EH (cell line): Measurements from ENCODE around the gene VEPH1.

Source experiments
- DNase-seq: peaks from one replicate; pipeline ENCODE4 v3.0.0-alpha.2; 2015; ENCODE audit warnings: low read depth

Gene VEPH1

DNA sequence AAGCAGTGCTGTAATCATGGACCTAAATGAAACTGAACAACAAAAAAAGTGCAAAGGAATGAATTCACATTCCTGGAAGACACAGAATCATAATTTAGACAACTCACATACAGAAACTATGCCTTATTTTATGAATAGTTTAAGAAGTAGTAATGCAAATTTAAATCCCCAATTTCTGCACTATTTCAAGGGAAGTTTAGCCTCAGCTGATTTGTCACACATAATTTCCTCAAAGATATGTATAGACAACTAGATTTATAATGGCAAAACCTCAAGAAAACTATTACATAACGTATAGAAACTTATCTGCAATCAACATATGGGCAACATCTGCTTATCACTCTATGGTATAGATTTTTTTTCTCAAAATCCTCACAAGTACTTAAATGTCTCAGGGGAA is 74.4 kb downstream of the VEPH1 start:
- no peak for DNase-seq

GRCh38 chr3:157427901-157428300 is 75.3 kb downstream of the VEPH1 start:
- no peak for DNase-seq

DNA sequence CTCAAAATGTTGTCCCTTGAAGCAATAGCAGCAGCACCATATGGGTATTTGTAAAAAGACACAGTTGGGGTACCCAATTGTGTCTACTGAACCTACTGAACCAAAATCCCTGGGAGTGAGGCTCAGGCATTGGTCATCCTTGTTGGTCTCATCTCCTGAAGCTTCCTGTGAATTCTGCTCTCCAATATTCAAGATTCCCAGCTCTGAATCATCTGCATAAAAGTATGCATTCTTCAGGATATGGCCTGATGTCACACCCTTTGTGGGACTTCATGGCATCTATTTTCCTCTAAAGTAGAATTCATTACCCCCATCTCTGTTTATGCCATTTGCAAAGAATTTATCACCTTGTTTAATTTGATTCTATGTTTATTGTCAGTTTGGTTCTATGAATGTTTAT is 79.9 kb downstream of the VEPH1 start:
- peak; percentile 84 for DNase-seq

DNA sequence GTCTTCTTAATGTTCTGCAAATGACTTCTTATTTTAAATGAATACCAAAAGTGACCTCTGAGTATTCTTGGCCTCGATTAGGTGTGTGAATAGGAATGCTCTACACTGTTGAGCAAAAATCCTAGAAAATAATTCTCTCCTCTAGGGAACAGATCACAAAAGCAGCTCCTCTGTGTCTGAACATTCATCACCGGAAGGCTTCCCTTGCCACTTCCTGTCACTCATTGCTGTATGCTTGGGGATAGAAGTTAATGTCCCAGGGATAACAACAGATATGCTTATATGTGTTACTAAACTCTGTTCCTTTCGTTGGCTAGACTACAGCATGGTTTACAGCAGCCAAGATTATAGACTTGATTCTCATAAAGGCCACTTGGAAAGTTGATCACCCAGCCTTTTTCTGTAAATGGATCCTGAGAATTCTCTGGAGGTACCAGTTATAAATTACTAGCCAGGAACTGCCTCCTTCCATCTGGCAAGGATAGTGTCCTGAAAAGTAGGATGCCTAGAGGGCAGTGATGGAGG is 82.5 kb downstream of the VEPH1 start:
- DNase-seq = no peak

DNA sequence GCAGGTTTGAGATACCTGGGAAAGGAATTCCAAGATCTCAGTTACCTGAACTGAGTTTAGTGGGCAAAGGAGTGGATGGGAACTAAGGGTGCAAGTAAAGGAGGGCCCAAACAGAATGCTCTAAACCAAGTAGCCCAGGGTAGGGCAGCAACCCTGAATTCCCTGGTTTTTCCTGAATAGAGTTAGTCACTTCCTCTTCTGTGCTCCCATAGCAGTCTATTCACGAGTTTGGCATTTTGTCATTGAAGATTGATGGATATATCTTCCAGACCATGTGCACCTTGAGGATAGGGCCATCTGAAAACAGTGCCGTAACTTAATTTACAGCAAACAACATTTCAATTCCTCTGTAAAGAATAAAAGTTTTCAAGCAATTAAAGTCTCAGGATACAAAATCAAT is 85.1 kb downstream of the VEPH1 start:
- peak; percentile 38 for DNase-seq

GRCh38 chr3:157417247-157417646 is 86.0 kb downstream of the VEPH1 start:
- DNase-seq = peak; percentile 72

DNA sequence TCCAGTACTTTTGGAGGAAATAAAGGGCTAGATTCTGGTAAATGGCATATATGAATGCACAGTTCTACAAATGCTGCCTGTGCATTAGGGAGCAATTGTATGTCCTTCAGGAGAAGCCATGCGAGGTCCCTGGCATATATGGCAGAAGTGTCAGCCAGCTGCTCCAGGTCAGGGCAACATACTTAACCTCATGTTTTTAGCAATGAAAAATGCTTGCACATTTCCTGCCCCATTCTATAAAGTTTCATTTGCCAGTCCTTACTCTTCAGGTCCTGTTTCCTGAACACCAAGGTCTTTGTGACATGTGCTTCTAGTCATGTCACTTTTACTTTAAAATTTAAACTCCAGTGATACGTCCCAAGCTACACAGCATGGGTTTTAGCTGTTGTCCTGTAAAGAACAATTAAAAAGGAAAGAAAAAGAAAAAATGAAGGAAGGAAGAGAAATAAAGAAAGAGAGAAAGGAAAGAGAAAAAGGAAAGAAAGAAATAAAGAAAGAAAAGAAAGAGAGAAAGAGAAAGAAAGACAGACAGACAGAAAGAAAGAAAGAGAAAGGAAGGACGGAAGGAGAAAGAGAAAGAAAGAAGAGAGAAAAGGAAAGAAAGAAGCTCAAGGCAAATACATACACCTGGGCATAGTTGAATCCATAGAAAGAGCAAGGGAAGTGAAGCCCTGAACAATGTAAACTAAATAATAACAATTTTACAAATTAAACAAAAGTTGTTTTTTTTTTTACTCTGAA is 86.7 kb downstream of the VEPH1 start:
- no peak for DNase-seq

DNA sequence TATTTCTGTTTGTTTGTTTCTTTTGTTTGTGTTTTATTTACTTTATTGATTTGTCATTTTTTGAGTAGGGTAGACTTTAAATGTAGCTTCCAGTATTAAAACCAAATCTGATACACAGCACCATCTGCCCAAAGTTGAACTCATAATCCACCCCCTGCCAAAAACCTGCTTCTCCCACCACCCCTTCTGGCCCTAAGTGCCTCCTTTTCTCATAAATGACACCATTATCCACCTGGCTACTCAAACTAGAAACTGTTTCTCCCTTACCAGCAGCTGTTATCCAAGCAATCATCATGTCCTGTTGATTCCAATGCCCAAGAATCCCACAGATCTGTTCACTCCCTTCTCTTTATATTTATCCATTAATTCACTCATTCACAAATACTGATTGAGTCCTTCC is 88.4 kb downstream of the VEPH1 start:
- DNase-seq = no peak

DNA sequence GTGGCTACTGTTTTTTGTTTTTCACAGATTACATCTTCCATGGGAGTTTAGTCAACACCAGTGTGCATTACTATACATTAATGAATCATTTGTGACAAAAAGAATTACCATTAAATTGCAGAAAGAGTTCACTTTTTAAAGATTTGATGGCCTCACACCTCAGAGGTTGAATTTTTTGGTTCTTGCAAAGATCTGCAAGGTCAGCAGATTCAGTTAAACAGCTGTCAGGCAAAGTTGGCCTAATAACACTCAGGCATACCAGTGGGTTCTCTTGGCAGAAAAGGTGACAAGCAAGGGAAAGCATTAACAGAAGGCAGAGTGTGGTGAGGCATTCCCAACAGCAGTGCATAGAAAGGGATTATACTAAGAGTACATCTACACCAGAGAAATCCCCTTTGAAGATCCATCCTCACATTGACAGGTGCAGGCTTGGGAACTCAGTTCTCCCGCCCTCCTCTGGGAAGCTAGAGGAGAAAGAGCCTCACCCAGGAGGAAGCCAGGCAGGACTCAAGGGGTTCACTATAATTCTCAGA is 90.8 kb downstream of the VEPH1 start:
- DNase-seq = no peak

DNA sequence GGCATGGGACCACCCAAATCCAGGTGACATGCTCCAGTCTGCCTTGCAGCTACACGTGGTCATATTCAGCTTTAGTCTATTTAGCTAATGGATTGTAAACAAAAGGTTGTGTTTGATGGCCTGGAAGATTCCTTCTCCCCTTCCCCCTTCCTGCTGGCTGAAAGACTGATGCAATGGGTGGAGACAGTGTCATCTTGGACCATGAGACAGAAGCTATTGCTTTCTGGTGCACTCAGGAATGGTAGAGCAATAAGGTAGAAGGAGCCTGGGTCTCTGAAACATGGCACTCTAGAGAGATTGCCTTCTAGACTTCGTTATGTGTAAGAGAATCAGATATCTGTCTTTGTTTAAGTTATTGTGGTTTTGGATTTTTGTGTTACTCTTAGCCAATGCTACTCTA is 92.3 kb downstream of the VEPH1 start:
- no peak for DNase-seq

GRCh38 chr3:157409516-157409915 is 93.7 kb downstream of the VEPH1 start:
- DNase-seq = no peak

GRCh38 chr3:157408499-157409149 is 94.6 kb downstream of the VEPH1 start:
- no peak for DNase-seq

GRCh38 chr3:157407769-157408168 is 95.4 kb downstream of the VEPH1 start:
- no peak for DNase-seq

- DNase-seq = no peak
Observed at GRCh38 chr3:157406394-157406793, 96.8 kb downstream of the VEPH1 start.

DNA sequence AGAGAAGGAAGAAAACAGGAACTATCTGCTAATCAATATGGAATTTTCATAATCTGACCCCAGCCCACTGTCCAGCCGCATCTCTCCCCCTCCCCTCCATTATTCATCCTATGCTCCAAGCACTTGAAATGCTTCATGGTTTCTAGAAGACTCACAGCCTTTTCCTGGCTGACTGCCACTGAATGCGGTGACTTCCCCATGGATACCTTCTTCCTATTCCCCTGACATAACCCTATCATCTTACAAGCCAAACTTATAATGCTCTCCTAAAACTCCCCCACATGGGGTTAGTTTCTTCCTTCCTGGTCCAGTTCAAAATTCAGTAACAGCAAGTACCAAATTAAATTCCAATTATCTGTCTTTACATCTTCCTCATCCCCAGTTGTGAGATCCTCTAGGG is 97.8 kb downstream of the VEPH1 start:
- peak; percentile 70 for DNase-seq

DNA sequence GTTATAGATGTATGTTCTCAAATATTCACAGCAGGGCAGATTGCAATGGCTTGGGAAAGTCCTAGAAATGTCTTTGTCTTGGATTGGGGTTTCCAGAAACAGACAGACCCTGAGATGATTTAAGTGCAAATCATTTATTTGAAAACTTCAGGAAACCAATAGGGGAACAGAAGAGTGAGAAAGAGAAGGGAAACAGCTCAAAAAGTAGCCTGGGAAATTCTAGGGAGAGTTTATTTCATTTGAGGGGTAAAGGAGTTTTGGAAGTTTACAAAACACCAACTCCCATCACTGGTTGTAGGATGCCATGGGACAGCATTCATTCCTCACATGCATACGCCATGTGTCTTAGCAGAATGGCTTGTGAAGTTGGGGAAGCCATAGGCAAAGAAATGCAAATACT is 98.8 kb downstream of the VEPH1 start:
- DNase-seq = no peak

- no peak for DNase-seq
Observed at GRCh38 chr3:157398598-157398997, 104.6 kb downstream of the VEPH1 start.

GRCh38 chr3:157394411-157394810 is 108.8 kb downstream of the VEPH1 start:
- peak; percentile 32 for DNase-seq

GRCh38 chr3:157393113-157393512 is 110.1 kb downstream of the VEPH1 start:
- DNase-seq = no peak

DNA sequence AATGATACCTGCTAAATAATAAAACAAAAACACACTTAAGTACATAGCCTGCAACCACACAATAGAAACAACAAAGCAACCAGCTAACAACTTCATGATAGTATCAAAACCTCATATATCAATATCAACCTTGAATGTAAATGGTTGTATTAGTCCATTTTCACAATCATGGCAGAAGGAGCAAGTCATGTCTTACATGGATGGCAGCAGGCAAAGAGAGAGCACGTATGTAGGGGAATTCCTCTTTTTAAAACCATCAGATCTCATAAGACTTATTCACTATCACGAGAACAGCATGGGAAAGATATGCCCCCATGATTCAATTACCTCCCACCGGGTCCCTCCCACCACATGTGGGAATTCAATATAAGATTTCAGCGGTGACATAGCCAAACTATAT is 111.1 kb downstream of the VEPH1 start:
- DNase-seq = no peak

- peak; percentile 49 for DNase-seq
Observed at GRCh38 chr3:157390713-157391515, 112.3 kb downstream of the VEPH1 start.

GRCh38 chr3:157388976-157389375 is 114.2 kb downstream of the VEPH1 start:
- DNase-seq = peak; percentile 64
